IMR-90 (cell line): ENCODE data around the gene MRPL23.

Experiments
- BHLHE40 ChIP-seq: fragments of 150-350 bp; IDR thresholded peaks from 2 replicates; pipeline ENCODE4 v1.6.1; 2016; ENCODE audit warnings: mild to moderate bottlenecking, low read depth, low read length
- CTCF ChIP-seq: conservative IDR thresholded peaks from 2 replicates; pipeline ENCODE4 v1.5.1; 2012; ENCODE audit warnings: mild to moderate bottlenecking, low read depth, low read length, improper control_type of control experiment
- FOS ChIP-seq: fragments of 150-350 bp; IDR thresholded peaks from 2 replicates; pipeline ENCODE4 v1.6.1; 2016; ENCODE audit warnings: low read depth, low read length
- POLR2A ChIP-seq: IDR thresholded peaks from 2 replicates; pipeline ENCODE4 v1.6.1; 2012; ENCODE audit warnings: mild to moderate bottlenecking, low read depth, low read length
- RAD21 ChIP-seq: IDR thresholded peaks from 2 replicates; pipeline ENCODE4 v1.6.1; 2012; ENCODE audit warnings: low read length, improper control_type of control experiment
- SMC3 ChIP-seq: fragments of 150-350 bp; IDR thresholded peaks from 2 replicates; pipeline ENCODE4 v1.6.1; 2016; ENCODE audit warnings: low read depth, mild to moderate bottlenecking, antibody characterized with exemption, low read length, moderate library complexity
- TF ChIP-seq, protein P1 (sequence below): fragments of 150-350 bp; IDR thresholded peaks from 2 replicates; pipeline ENCODE4 v1.6.1; 2017; ENCODE audit warnings: mild to moderate bottlenecking, antibody characterized with exemption, low read length, low read depth

DNA sequence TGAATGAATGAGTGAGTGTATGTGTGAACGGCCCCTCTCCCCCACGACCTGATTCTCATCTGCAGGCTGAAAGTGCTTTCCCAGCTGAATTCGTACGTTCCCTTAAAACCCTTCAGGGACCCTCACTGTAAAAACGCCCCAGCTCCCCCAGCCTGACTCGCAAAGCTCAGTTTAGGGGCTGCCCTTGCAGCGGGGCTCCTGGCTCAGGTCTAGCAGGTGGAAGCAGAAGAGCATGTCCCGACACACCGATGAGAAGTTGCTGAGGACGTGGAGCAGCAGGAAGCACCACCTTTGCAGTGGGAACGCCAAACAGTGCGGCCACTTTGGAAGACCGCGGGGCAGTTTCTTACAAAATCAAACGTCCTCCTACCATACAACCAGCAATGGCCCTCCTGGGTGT lies 3.6 kb upstream of the MRPL23 start:
- no peak for TF ChIP-seq CTCF
- no peak for TF ChIP-seq POLR2A
- no peak for TF ChIP-seq FOS
- TF ChIP-seq RAD21: no peak
- TF ChIP-seq, protein P1, sequence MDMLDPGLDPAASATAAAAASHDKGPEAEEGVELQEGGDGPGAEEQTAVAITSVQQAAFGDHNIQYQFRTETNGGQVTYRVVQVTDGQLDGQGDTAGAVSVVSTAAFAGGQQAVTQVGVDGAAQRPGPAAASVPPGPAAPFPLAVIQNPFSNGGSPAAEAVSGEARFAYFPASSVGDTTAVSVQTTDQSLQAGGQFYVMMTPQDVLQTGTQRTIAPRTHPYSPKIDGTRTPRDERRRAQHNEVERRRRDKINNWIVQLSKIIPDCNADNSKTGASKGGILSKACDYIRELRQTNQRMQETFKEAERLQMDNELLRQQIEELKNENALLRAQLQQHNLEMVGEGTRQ: no peak
- no peak for TF ChIP-seq SMC3
- no peak for TF ChIP-seq BHLHE40
